HEK293T (cell line): ENCODE data around the gene PSD2.
A peak's percentile ranks its signal among the peaks of the same experiment; 100 is the strongest.

Experiments used
- CTCF ChIA-PET: fragments of 350-600 bp; formaldehyde crosslinking; extraction: SDS; loops from one replicate; lab custom pipeline; 2021; ENCODE audit warnings: antibody characterized with exemption, inconsistent platforms; lab: Yijun Ruan, JAX
- POLR2A ChIA-PET: fragments of 350-600 bp; formaldehyde crosslinking; extraction: SDS; loops from one replicate; lab custom pipeline; 2020; ENCODE audit warnings: antibody characterized with exemption, inconsistent platforms; lab: Yijun Ruan, JAX
- DNase-seq: peaks from one replicate; pipeline ENCODE4 v3.0.0; 2012; ENCODE audit warnings: mixed read lengths; ENCODE audit errors: extremely low spot score
- ARNT ChIP-seq: fragments of 450-650 bp; IDR thresholded peaks from 2 replicates; pipeline ENCODE4 v1.6.1; 2017; ENCODE audit warnings: mild to moderate bottlenecking
- BHLHE40 ChIP-seq: fragments of 450-650 bp; IDR thresholded peaks from 2 replicates; pipeline ENCODE4 v1.6.1; 2016; ENCODE audit warnings: mild to moderate bottlenecking, moderate library complexity, borderline replicate concordance
- CTBP1 ChIP-seq: fragments of 450-650 bp; IDR thresholded peaks from 2 replicates; pipeline ENCODE4 v1.6.1; 2016; ENCODE audit warnings: borderline replicate concordance
- ELF4 ChIP-seq: fragments of 450-650 bp; IDR thresholded peaks from 2 replicates; pipeline ENCODE4 v1.6.1; 2017; ENCODE audit warnings: antibody characterized with exemption
- FOXA1 ChIP-seq: fragments of 450-650 bp; IDR thresholded peaks from 2 replicates; pipeline ENCODE4 v1.6.1; 2016; ENCODE audit warnings: mild to moderate bottlenecking
- FOXK2 ChIP-seq: fragments of 450-650 bp; IDR thresholded peaks from 2 replicates; pipeline ENCODE4 v1.6.1; 2016; ENCODE audit warnings: mild to moderate bottlenecking
- FOXM1 ChIP-seq: fragments of 450-650 bp; IDR thresholded peaks from 2 replicates; pipeline ENCODE4 v1.6.1; 2017; ENCODE audit warnings: mild to moderate bottlenecking, borderline replicate concordance
- HDGF ChIP-seq: fragments of 450-650 bp; IDR thresholded peaks from 2 replicates; pipeline ENCODE4 v1.6.1; 2017; ENCODE audit warnings: antibody characterized with exemption, borderline replicate concordance
- L3MBTL2 ChIP-seq: fragments of 450-650 bp; conservative IDR thresholded peaks from 2 replicates; pipeline ENCODE4 v1.6.1; 2016; ENCODE audit warnings: mild to moderate bottlenecking
- LEF1 ChIP-seq: fragments of 450-650 bp; IDR thresholded peaks from 2 replicates; pipeline ENCODE4 v1.6.1; 2017; ENCODE audit warnings: mild to moderate bottlenecking, borderline replicate concordance
- NFRKB ChIP-seq: fragments of 450-650 bp; IDR thresholded peaks from 2 replicates; pipeline ENCODE4 v1.6.1; 2016; ENCODE audit warnings: mild to moderate bottlenecking, moderate library complexity
- SP1 ChIP-seq: fragments of 450-650 bp; IDR thresholded peaks from 2 replicates; pipeline ENCODE4 v1.6.1; 2017
- SUZ12 ChIP-seq: fragments of 450-650 bp; IDR thresholded peaks from 2 replicates; pipeline ENCODE4 v1.6.1; 2016; ENCODE audit warnings: mild to moderate bottlenecking
- TARDBP ChIP-seq: fragments of 450-650 bp; IDR thresholded peaks from 2 replicates; pipeline ENCODE4 v1.6.1; 2016
- ZNF384 ChIP-seq: fragments of 450-650 bp; IDR thresholded peaks from 2 replicates; pipeline ENCODE4 v1.6.1; 2016
- TF ChIP-seq, protein P1 (sequence below): fragments of 450-650 bp; IDR thresholded peaks from 2 replicates; pipeline ENCODE4 v1.6.1; 2016

Gene PSD2

GRCh38 chr5:139795074-139796001 lies at the start of gene PSD2:
TSS of gene PSD2 (plus strand) at chr5:139795808. CDS start at chr5:139809441, 13,633 bp downstream.
- ChIA-PET POLR2A (no interaction called here), CTCF (interaction anchor here (0.6 to 3.5 kb wide), 2 partner anchors 8 to 993 kb away, joined by 4 to 12 read pairs; no protein-coding TSS in a partner anchor)
- peak; percentile 63 for DNase-seq
- TF ChIP-seq ARNT (no peak), FOXA1 (no peak), NFRKB (no peak), HDGF (no peak), ELF4 (no peak), SUZ12 (no peak), BHLHE40 (no peak), L3MBTL2 (no peak), CTBP1 (no peak), SP1 (no peak), TARDBP (no peak), FOXM1 (no peak), LEF1 (no peak)
- TF ChIP-seq, protein P1, sequence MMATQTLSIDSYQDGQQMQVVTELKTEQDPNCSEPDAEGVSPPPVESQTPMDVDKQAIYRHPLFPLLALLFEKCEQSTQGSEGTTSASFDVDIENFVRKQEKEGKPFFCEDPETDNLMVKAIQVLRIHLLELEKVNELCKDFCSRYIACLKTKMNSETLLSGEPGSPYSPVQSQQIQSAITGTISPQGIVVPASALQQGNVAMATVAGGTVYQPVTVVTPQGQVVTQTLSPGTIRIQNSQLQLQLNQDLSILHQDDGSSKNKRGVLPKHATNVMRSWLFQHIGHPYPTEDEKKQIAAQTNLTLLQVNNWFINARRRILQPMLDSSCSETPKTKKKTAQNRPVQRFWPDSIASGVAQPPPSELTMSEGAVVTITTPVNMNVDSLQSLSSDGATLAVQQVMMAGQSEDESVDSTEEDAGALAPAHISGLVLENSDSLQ = no peak

- ChIA-PET CTCF (interaction anchor here (0.7 to 0.9 kb wide), 2 partner anchors 96 to 1554 kb away, joined by 3 read pairs; no protein-coding TSS in a partner anchor), POLR2A (interaction anchor here (1.1 to 1.9 kb wide), 3 partner anchors 12 to 186 kb away, joined by 3 to 7 read pairs (median 4); partner anchors contain the start of gene UBE2D2)
- TF ChIP-seq SUZ12 (no peak), FOXA1 (no peak), BHLHE40 (no peak), CTBP1 (peak; percentile 73; the same call in 1 of the 2 replicates), HDGF (no peak), ELF4 (no peak), TARDBP (no peak), FOXK2 (no peak), SP1 (no peak), NFRKB (no peak), LEF1 (no peak), ARNT (no peak), L3MBTL2 (no peak), FOXM1 (0 out of 2 replicates have a peak, but pooled peaks have one; percentile 5)
- no peak for DNase-seq
Measured at GRCh38 chr5:139746691-139747582, 48.7 kb upstream of the PSD2 start.

DNA sequence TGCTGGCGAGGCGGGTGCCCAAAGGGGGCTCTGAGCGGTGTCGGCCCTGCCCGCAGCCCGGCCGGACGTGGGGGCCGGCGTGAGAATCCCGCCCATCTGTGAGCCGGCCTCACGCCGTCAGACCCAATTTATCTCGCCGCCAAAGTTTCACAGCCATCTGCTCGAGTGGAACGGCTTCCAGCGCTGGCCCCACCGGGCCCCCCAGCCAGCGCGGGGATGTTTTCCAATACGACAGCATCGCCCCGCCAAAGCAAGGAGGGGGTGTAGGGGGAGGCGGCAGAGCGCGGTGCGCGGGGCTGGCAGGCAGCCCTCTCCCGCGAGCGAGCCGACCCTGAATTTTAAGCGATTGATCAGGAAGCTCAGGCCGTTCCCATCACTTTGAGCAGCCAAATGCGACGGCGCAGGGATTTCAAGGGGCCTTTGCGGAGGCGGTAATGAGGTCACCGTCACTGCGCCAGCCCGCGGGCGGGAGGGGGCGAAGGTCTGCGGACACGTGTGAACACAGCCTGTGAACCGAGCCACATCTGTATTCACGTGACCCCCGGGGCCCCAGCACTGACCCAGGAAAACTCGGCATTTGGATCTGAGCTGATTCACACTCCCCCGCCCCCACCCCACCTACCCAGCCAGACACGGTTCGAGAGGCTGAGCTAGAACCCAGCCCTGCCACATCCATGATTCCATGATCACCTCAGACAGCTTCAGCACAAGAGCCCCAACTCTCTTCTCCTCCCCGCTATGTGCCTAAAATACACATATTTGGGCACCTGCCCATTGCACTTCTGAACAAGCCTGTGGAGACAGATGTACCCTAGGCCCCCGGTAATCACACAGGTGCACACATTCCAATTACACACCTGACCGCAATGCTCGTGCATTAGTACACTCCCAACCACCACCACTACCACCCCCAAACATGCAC lies 47.8 kb upstream of the PSD2 start:
- POLR2A ChIA-PET = interaction anchor here (0.9 to 1.9 kb wide), 3 partner anchors 9 to 47 kb away, joined by 3 to 7 read pairs (median 4); no protein-coding TSS in a partner anchor
- CTCF ChIA-PET = interaction anchor here (0.5 to 0.6 kb wide), 2 partner anchors 15 to 100 kb away, joined by 3 read pairs; partner anchors contain the start of gene CXXC5
- DNase-seq = no peak
- TF ChIP-seq L3MBTL2 (peak; percentile 19; the same call in 1 of the 2 replicates), HDGF (no peak), FOXK2 (no peak), NFRKB (no peak)

DNA sequence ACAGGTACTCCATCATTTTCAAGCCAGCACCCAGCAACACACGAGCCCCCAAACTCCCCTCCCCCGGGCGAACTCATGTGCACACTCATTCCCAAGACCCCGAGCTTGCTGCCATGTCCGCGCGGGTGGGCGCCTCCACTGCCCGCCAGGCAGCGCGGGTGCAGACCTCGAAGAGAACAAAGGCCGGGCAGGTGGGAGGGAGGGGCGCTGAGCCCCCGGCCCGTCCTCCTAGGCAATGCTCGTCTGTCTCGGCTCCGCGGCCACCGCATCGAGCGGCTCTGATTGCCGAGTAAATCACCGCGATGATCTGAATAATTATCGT lies 47.1 kb upstream of the PSD2 start:
- ChIA-PET CTCF (interaction anchor here (0.6 to 0.7 kb wide), 2 partner anchors 16 to 57 kb away, joined by 3 read pairs; no protein-coding TSS in a partner anchor), POLR2A (interaction anchor here (0.9 to 1.9 kb wide), 3 partner anchors 10 to 48 kb away, joined by 3 to 7 read pairs (median 4); no protein-coding TSS in a partner anchor)
- DNase-seq = no peak
- TF ChIP-seq SP1 (no peak), FOXK2 (no peak), TARDBP (no peak), CTBP1 (no peak), ELF4 (no peak), SUZ12 (no peak), HDGF (no peak), NFRKB (no peak), FOXM1 (no peak), ZNF384 (no peak), L3MBTL2 (no peak), ARNT (no peak), LEF1 (no peak), BHLHE40 (no peak)
- TF ChIP-seq, protein P1 = no peak

GRCh38 chr5:139749242-139749641 lies 46.4 kb upstream of the PSD2 start:
- ChIA-PET POLR2A (no interaction called here), CTCF (interaction anchor here (0.7 kb wide), 1 partner anchor 58 kb away, joined by 3 read pairs; no protein-coding TSS in a partner anchor)
- no peak for DNase-seq
- TF ChIP-seq BHLHE40 (no peak), HDGF (no peak), FOXA1 (no peak), CTBP1 (no peak), NFRKB (no peak), ARNT (no peak), FOXK2 (no peak), SP1 (no peak), L3MBTL2 (no peak), SUZ12 (no peak), FOXM1 (no peak), ZNF384 (no peak), LEF1 (no peak), ELF4 (no peak), TARDBP (no peak)
- TF ChIP-seq, protein P1 = no peak
